Psoas muscle (tissue), 8 donors: ENCODE results near the gene PTPRM. TPM values are rescaled to one million over a fixed set of nuclear protein-coding genes. Genes with fewer than 3 reads are reported as not detected.

ENCODE experiments used
- ATAC-seq, 4 donors: fragments of 200-7000 bp; cut with Tn5 transposase; one replicate each; pipeline ENCODE4 v1.9.1; 2020; ENCODE audit warnings: moderate library complexity in 3 of 4, mild to moderate bottlenecking in 2 of 4
- DNase-seq, 2 donors: peaks; one replicate each; pipeline ENCODE4 v3.0.0-alpha.2; 2020
- H3K27ac ChIP-seq: fragments of 200-600 bp; one replicate; pipeline ENCODE4 v1.8.0; 2022
- H3K27me3 ChIP-seq, 3 donors: fragments of 200-600 bp in 1 of 3; one replicate each; pipeline versions ENCODE4 v1.6.1 to v1.8.0; 2013 to 2022; ENCODE audit warnings: low read length in 2 of 3, mild to moderate bottlenecking in 2 of 3, moderate library complexity in 1 of 3; ENCODE audit not compliant: insufficient read depth in 3 of 3
- H3K36me3 ChIP-seq, 2 donors: fragments of 200-600 bp in 1 of 2; one replicate each; pipeline versions ENCODE4 v1.6.1 to v1.8.0; 2013 to 2022; ENCODE audit warnings: low read depth in 1 of 2, mild to moderate bottlenecking in 1 of 2, moderate library complexity in 1 of 2; ENCODE audit not compliant: insufficient read depth in 1 of 2
- H3K4me1 ChIP-seq: fragments of 200-600 bp; one replicate; pipeline ENCODE4 v1.8.0; 2022
- H3K4me3 ChIP-seq: fragments of 200-600 bp; one replicate; pipeline ENCODE4 v1.8.0; 2022; ENCODE audit warnings: mild to moderate bottlenecking
- H3K9me3 ChIP-seq: fragments of 200-600 bp; one replicate; pipeline ENCODE4 v1.8.0; 2022
- CTCF ChIP-seq: fragments of 200-600 bp; IDR thresholded peaks from one replicate; pipeline ENCODE4 v1.8.0; 2022; ENCODE audit warnings: antibody characterized with exemption
- WGBS, 3 donors: extraction: QIAGEN DNeasy Blood & Tissue Kit; methylation state at CpG; one replicate each; pipeline versions ENCODE4 v1.1.6 to v1.1.7; 2013; 5-methylcytosine and 5-hydroxymethylcytosine counted together
- intact Hi-C, 2 donors: fragments of 100-400 bp; cut with DNase I; formaldehyde crosslinking; loops; one replicate each; pipeline versions ENCODE4 v1.11.0 to v1.14.2; 2022
- polyA plus RNA-seq, 3 donors: library from polyadenylated mRNA; stranded (reverse); fragments of 200-250 nt; gene quantifications; one replicate each; pipeline ENCODE4 v1.2.3, GENCODE V29; 2013
- total RNA-seq, 4 donors: library from RNA; stranded (reverse); fragmentation: NEBNext Ultra II Directional in 2 of 4; extraction: Animal tissue kit (Norgen Biotek cat#: 25700) in 2 of 4; gene quantifications; one replicate each; pipeline versions ENCODE4 v1.2.1 to v1.2.4, GENCODE V29; 2021 to 2023
- donor health status: healthy with polysubstance abuse.
- donor health status: DM: no; HTN: no; CAD: no; lungs with moderate emphysema.
- donor health status: Bipolar disorder and iron deficiency.
- donor health status: healthy.
- donor health status: DM: yes; HTN: yes; CAD: no.
- donor health status: DM: no; HTN: no; CAD: no.
- donor health status: DM: no; HTN: no; CAD: no.
- donor health status: DM: yes; HTN: yes; CAD: no.

Gene PTPRM
- total and polyA plus RNA-seq, 7 donors = 27.4 to 78.9 (median 39.0) TPM

- intact Hi-C loops = no loop called here
- H3K4me1 ChIP-seq = peaks cover 25% of the 10 kb centered on the region
- no peak for TF ChIP-seq CTCF
- WGBS, 3 donors = 41 to 65% (median 46%) methylated on average over 3 of the region's 3 CpGs
- peak in 1 of 4 donors; percentile 32 for ATAC-seq
- no peaks in the 10 kb centered on the region for H3K9me3 ChIP-seq
- H3K27me3 ChIP-seq = no peaks in the 10 kb centered on the region
- H3K27ac ChIP-seq = no peak overlapping the region
- no peak for DNase-seq
- no peaks in the 10 kb centered on the region for H3K36me3 ChIP-seq
- H3K4me3 ChIP-seq = no peak overlapping the region
Observed at GRCh38 chr18:7921938-7922587, 354.9 kb downstream of the PTPRM start.

- H3K27me3 ChIP-seq = no peaks in the 10 kb centered on the region
- peak in 1 of 4 donors; percentile 33 for ATAC-seq
- WGBS, 3 donors = 89 to 97% (median 92%) methylated on average over 4 of the region's 4 CpGs
- H3K4me3 ChIP-seq = no peak overlapping the region
- H3K36me3 ChIP-seq = no peaks in the 10 kb centered on the region
- H3K4me1 ChIP-seq = peaks cover 25% of the 10 kb centered on the region
- TF ChIP-seq CTCF = no peak
- no peaks in the 10 kb centered on the region for H3K9me3 ChIP-seq
- H3K27ac ChIP-seq = no peak overlapping the region
- intact Hi-C loops = no loop called here
- DNase-seq = no peak
Observed at GRCh38 chr18:7923105-7923504, 356.0 kb downstream of the PTPRM start.

- no peaks in the 10 kb centered on the region for H3K36me3 ChIP-seq
- H3K9me3 ChIP-seq = no peaks in the 10 kb centered on the region
- ATAC-seq (no peak), DNase-seq (no peak)
- H3K27me3 ChIP-seq = no peaks in the 10 kb centered on the region
- H3K4me1 ChIP-seq = peaks cover 25% of the 10 kb centered on the region
- intact Hi-C loops = loop anchor here in 1 of 2 donors (5.0 kb wide), 1 partner anchor 52 kb away; no protein-coding TSS in a partner anchor
- no peak for TF ChIP-seq CTCF
- WGBS, 3 donors = 79 to 92% (median 91%) methylated on average over 5 of the region's 5 CpGs
- H3K4me3 ChIP-seq = no peak overlapping the region
- no peak overlapping the region for H3K27ac ChIP-seq
Observed at GRCh38 chr18:7924616-7925015, 357.5 kb downstream of the PTPRM start.

GRCh38 chr18:7926526-7926925 lies 359.4 kb downstream of the PTPRM start:
- 33 to 58% (median 35%) methylated on average over 4 of the region's 4 CpGs for WGBS, 3 donors
- H3K4me1 ChIP-seq = peaks cover 25% of the 10 kb centered on the region
- H3K27ac ChIP-seq = no peak overlapping the region
- no peak for DNase-seq
- peak; percentile 60 for TF ChIP-seq CTCF
- no peaks in the 10 kb centered on the region for H3K36me3 ChIP-seq
- peak; percentile 79 to 89 (median 86) for ATAC-seq
- no peaks in the 10 kb centered on the region for H3K27me3 ChIP-seq
- intact Hi-C loops = loop anchor here in 1 of 2 donors (5.0 kb wide), 1 partner anchor 54 kb away; no protein-coding TSS in a partner anchor
- no peaks in the 10 kb centered on the region for H3K9me3 ChIP-seq
- no peak overlapping the region for H3K4me3 ChIP-seq
